HG03457 (cell line): ENCODE measurements around the gene WIPF2.

Experiments
- ATAC-seq: cut with Tn5 transposase; IDR thresholded peaks from one replicate; pipeline ENCODE4 v1.9.1; 2021; ENCODE audit warnings: moderate number of reproducible peaks; ENCODE audit not compliant: unreplicated experiment

Gene WIPF2

DNA sequence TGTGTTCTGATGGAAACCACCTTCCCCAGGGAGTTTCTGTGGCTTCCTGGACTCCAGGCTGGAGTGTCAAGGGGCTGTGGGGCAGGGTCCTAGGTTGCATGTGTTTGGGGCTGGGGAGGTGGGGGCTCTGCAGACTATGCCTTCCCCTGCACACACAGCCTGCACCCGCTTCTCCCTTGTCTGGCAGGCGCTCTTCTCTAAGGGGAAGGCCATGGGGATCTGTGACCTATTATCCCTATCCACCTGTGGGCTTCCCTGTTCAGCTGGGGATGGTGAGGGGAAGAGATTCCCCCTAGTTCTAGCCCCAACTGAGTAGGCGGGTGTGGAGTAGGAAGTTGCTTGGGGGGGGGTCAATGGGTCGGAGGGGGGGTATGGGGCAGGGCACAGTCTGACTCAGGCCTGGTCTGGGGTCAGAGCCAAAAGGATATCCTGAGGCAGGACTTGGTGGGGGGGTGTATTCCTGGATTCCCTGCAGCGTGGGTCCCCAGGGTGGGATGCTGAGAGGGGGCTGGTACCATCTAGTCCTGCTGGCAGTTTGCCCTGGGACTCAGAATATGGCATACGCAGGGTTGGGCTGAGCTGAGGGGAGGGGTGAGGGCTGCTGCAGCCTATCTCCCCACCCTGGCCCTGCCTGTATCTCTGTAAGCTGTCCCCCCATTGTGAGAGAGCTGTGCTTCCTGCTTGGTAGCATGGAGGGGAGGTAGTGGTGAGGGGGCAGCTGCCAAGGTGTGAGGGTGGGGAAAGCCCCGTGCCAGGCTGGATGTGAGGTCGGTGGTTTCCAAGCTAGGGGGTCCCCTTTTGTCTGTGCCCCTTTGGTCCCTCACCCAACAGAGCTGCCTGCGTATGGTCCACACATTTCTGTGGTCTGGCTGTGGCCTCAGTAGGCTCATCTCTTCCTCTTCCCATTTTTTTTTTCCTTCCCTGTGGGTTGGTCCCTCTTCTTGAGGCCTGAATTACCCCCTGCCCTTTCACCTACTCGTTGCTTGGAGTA, 104.6 kb downstream of the WIPF2 start:
- no peak for ATAC-seq

DNA sequence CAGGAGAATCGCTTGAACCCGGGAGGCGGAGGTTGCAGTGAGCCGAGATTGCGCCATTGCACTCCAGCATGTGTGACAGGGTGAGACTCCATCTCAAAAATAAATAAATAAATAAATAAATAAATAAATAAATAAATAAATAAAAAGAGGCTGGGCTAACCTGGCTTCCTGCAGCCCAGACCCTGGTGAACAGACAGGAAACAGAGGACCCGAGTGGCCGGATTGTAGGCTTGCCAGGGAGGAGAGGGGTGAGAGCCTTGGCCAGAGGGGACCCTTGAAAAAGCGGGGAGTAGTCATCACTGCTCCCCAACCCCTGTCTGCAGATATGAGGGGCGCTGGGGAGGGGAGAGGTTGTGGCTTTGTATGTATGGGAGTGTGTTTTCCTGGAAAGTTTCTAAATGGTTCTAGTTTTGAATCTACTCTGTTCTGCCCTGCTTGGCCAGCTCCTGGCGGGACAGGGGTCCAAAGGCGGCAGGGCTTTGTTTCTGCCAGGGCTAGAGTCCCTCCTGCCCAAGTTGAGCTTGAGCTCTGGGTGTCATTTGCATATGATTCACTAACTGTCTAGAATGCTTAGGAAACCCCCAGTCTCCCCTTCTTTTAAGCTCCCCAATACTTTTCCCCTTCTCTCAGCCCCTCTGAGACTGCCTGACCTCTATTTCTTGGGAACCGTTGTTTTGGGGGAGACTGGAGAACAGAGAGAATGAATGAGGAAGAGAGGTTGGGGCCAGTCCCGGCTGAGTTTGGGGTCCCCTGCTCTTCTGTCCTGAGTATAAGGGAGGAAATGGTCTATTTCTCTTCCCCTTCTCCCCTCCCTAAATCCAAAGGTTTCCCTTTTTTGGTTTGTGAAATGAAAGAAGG, 106.3 kb downstream of the WIPF2 start:
- ATAC-seq, result no peak

DNA sequence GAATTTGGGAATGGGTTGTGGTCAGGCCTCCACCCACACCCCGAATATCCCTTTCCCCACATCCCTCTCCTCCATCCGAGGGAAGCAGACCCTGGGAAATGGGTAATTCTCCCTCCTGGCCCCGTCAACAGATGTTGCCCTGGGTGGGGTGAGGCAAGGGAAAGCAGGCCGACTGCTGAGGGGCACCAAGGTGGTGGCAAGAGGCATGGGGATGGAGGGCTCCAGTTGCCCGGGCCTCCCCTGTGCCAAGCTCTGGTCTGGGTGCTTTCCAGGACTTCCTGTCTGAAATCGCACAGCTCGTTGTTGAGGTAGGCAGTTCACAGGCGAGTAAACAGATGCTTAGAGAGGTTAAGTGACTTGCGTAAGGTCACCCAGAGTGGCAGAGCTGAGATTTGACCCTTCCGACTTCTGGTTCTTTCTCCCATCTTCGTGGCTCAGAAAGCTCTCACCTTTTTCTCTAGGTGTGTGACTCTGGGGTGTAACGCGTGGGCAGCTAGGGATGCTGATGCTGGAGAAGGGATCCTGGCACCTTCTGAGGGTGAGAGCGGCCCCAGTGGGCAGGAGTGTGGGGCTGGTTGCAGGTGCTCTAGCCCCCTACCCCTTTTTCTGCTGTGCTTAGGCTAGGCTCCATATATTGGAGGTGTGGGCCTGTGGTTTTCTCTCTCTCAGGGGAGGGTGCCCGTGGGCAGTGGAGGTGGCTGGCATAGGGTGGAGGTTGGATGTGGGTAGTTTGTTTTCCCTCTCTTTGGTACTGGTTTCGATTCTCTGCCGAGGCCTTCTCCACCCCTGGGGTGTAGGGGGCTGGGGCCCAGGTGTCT, 107.1 kb downstream of the WIPF2 start:
- no peak for ATAC-seq

DNA sequence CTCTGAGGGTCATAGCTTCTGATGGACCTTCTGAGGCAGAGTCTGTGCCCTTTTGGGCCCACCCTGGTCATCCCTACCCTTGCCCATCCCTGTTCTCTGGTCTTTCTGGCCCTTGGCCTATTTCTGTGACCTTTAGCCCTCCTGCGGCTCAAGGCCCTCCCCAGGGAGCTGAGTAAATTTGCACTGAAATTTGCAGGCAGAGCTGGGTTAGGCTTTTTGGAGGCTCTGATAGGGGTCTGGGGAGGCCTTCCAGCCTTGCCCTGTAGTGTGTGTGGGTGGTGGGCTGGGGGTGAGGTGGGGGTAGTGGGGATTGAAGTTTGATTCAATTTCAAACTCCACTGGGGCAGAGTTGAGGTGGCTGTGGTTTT, 107.7 kb downstream of the WIPF2 start:
- ATAC-seq, result no peak

DNA sequence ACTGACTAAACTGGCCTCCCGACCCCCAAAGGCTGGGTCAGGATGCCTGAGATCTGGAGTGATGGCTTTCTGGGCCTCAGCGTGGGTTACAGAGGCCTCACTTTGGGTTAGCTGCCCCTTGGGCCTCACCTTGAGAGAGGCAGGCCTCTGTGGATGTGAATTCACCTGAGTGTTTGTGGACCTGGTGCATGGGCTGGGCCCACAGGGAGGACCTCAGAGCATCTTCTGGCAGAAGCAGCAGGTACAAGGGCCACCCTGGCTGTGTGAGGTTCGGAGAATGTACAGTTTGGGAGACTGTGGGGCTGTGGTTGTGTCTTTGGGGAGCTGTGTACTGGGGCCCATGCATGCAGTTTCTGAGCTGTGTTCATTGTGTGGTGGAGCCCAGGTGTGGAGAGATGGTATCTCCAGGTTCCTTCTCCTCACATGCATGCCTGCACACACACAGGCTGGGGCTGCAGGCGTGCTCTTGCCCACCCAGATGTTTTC, 108.2 kb downstream of the WIPF2 start:
- ATAC-seq, result no peak

DNA sequence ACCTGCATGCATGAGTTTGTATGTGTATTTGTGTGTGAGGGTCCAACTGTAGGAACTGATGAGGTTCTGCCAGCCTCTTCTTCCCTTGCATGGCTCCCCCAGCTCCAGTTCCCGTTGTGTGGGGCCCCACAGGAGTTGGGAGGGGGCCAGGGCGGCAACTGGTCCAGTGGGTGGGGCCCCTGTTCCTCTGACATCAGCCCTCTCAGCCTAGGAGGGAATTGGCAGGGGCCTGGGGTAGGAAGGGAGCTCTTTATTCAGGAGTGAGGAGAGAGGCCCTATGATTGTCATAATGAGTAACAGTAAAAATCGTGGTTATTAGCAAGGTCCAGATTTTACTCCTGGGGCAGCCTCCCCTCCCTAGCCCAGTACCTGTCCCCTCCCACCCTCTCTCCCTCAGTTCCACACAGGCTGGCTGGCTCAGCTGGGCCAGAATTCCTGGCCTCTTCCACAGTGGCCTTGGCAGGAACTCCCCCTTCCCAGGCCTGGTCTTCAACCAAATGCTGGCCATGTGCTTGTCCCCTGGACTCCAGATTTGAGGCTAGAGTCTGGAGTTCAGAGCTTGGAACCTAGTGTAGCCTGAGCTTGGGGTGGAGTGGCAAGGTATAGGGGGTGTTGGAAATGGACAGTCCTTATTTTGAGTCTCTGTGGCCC, 108.8 kb downstream of the WIPF2 start:
- no peak for ATAC-seq

DNA sequence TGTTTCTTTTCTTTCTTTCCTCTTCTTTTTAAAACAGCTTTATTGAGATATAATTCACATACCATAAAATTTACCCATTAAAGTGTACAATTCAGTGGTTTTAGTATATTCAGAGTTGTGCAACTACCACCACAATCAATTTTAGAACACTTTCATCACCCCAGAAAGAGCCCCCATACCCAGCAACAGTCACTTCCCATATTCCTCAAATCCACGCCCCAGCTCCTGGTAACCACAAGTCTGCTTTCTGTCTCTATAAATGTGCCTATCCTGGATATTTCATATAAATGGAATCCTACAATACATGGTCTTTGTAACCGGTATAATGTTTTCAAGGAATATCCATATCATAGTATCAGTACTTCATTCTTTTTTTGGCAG, 109.3 kb downstream of the WIPF2 start:
- ATAC-seq, result no peak

DNA sequence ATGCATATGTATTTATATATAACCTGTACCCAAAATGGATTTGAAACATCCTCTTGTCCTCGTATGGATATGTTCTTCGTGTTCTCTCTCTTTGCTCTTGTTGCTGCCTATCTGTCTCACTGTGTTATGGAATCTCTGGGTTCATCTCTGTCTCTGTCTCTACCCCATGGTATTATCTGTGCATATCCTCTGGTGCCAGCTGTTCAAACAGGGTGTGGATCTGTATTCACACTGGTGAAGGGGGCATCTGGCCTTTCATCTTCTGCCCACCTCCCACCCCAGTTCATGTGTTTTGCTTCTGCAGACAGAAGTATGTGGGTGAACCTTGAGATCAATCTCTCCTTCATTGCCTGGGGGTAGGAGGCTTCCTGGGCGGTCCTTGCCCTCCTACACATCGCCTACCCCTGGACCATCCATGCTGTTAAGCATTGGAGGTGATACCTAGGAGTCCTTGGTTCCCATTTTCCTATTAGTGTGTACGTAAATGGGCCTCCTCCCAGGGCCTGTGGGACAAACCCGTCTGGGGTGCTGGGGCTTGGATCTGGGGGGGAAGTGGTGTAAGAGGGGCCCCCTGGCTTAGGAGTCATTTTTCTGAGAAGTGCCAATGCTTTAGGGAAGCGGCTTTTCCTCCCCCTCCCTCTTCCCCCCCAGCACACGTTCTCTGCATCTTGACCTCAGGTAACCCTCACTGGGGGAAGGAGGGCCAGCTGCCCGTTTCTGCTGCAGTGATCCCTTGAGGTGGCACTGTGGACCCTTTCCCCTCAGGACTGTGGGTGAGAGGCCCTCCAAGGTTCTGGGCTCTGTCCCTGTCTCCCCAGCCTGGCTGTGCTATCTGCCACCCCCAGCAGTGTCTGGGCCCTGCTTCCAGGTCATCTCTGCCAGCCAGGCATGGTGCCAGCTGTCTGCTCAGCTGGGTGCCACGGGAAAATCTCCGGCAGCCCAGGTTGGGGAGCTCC, 111.0 kb downstream of the WIPF2 start:
- ATAC-seq, result no peak

DNA sequence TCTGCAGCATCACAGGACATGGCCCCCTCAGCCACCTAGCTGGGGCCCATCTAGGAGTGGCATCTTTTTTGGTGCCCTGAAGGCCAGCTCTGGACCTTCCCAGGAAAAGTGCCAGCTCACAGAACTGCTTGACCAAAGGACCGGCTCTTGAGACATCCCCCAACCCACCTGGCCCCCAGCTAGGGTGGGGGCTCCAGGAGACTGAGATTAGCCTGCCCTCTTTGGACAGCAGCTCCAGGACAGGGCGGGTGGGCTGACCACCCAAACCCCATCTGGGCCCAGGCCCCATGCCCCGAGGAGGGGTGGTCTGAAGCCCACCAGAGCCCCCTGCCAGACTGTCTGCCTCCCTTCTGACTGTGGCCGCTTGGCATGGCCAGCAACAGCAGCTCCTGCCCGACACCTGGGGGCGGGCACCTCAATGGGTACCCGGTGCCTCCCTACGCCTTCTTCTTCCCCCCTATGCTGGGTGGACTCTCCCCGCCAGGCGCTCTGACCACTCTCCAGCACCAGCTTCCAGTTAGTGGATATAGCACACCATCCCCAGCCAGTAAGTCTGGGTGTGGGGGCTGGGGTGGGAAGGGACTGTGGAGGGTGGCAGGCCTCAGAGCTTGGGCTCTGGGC, 111.9 kb downstream of the WIPF2 start:
- no peak for ATAC-seq

DNA sequence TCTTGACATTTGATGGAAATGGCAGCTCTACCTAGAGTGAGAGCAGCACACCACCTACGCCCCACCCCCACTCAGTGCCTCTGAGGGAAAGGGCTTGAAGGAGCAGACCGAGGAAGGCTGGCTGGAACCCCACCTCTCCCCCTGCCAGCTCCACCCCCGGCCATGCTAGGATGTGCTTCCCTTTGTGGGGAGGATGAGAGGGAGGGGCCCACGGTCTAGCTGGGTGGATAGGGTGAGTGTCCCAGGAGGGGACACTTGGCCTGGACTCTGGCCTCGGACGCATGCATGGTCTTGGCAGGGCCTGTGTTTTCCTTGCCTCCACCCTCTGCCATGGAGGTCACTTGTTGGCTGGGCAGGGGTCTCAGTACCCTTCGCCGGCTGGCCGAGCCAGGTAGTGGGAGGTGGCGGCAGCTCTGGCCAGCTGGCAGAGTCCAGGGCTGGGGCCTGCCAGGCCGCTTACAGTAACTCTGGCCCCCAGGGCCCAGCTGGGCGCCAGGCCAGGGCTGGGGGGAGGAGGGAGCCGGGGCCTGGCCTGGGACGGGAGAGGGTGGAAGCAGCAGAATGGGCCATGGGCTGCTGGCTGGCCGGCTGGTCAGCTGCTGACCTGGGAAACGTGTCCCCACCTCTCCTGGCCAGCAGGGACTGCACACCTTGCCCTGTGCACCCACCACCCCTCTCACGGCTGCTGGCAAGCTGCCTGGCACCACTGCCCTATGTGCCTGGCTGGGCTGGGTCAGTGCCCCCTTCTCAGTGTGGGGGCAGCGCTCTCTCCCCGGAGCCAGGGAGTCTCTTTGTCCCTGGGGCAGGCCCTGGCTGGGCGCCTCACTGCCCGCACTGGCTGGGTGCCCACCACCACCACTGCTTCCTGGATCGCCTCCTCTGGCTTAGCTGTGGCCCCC, 112.9 kb downstream of the WIPF2 start:
- no peak for ATAC-seq
